ENCODE measurements around the gene TCEAL3. TPM values are rescaled to one million over a fixed set of nuclear protein-coding genes. Genes with fewer than 3 reads are reported as not detected.

Gene TCEAL3
- total and polyA plus RNA-seq, 2 of the 8 experiments (the other 6 are each of a cell fraction or from before 2014, with no cell fraction given), result 4.4 to 12.0 TPM

DNA sequence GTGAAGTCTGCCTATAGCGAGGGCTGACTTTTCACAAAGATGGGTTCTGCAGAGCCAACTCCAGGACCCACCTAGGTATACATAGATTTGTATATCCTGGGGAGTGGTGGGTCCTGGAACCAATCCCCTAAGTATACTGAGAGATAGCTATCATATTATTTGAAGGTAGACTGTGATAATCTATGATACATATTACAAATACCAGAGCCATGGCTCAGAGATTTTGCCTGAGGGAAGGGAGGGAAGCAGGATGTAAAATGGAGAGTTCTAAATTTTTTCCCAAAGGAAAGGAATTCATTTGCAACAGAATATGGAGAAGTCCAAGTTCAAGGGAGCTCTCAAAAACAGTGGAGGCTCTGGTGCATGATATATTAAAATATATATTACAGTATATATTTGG lies 7.2 kb downstream of the TCEAL3 start (continued):
- TF ChIP-seq BCL11A (IDR thresholded peaks at IDR 0.05; ENCODE audit: low read depth in 2 of 2, low read length in 2 of 2) (no peak), SP2 (IDR thresholded peaks at IDR 0.05; ENCODE audit: low read length) (no peak)
